Measurements from ENCODE around the gene XDH. TPM values are rescaled to one million over a fixed set of nuclear protein-coding genes. Genes with fewer than 3 reads are reported as not detected.

The XDH gene
- total RNA-seq = not detected in 2 replicates

DNA sequence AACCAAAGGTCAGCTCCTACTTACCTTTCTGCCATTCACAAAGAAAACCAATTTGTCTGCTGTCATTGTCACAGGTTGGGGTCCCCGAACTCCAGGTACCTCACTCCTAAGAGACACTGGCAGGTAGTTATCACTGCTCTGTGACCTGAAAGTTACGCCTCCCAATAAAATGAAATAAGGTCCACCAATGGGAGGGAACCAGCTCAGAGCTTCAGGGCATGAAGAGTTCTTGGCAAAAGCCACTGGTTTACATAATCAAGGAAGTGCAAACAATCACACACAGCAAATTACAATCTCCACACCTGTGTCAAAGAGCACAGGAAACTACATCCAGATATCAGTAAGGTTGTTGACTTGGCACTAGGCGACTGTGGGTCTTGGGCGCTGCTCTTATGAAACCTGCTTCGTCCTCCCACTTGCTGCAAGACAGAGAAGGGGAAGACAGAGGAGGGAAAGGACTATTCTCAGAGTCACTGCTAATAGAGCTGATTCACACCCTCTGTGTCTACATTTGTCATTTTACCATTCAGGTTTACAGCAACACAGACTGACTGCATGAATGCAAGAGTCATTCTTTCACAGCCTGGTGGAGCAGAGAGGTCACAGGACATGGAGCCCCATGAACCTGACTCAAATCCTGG lies at the start of gene XDH:
Gene XDH (minus strand): TSS at position 142 of the 641 bp plus-strand sequence. CDS start 76 bp downstream, at position 66.

Other genes with a start within 250 kb of the XDH start
- gene CAPN14, start 197.2 kb downstream of the XDH start, total RNA-seq = under 0.01 and 0.09 TPM in 2 replicates
- gene EHD3, start 180.6 kb downstream of the XDH start, total RNA-seq = 3.5 and 5.9 TPM in 2 replicates
- gene SRD5A2, start 166.2 kb upstream of the XDH start, total RNA-seq = not detected in 2 replicates

All from endothelial cell of coronary artery (primary cell).